Left ventricle myocardium inferior (tissue), 1 donor: ENCODE data around the gene TANC1. TPM values are rescaled to one million over a fixed set of nuclear protein-coding genes. Genes with fewer than 3 reads are reported as not detected.

Experiments
- DNase-seq: peaks from one replicate; pipeline ENCODE4 v3.0.0-alpha.2; 2020
- H3K27ac ChIP-seq: fragments of 200-600 bp; replicated peaks from 2 replicates; pipeline ENCODE4 v1.8.0; 2021
- H3K27me3 ChIP-seq: fragments of 200-600 bp; 2 replicates; pipeline ENCODE4 v1.8.0; 2021; ENCODE audit warnings: low read depth
- H3K36me3 ChIP-seq: fragments of 200-600 bp; 2 replicates; pipeline ENCODE4 v1.8.0; 2021
- H3K4me1 ChIP-seq: fragments of 200-600 bp; 2 replicates; pipeline ENCODE4 v1.8.0; 2021
- H3K4me3 ChIP-seq: fragments of 200-600 bp; 2 replicates; pipeline ENCODE4 v1.8.0; 2021; ENCODE audit warnings: mild to moderate bottlenecking, moderate library complexity
- H3K9me3 ChIP-seq: fragments of 200-600 bp; replicated peaks from 2 replicates; pipeline ENCODE4 v1.8.0; 2021
- CTCF ChIP-seq: fragments of 200-600 bp; IDR thresholded peaks from 2 replicates; pipeline ENCODE4 v1.8.0; 2021; ENCODE audit warnings: antibody characterized with exemption, mild to moderate bottlenecking, borderline replicate concordance
- intact Hi-C: fragments of 100-400 bp; cut with micrococcal nuclease; formaldehyde crosslinking; loops from one replicate; pipeline ENCODE4 v1.11.0; 2022
- total RNA-seq: library from RNA; stranded (reverse); fragmentation: NEBNext Ultra II Directional; extraction: Animal tissue kit (Norgen Biotek cat#: 25700); gene quantifications from one replicate; pipeline ENCODE4 v1.2.1, GENCODE V29; 2021
- donor health status: DM: no; HTN: yes; CAD: no; lungs with severe emphysema.

The TANC1 gene
- total RNA-seq, 1 donor from 2014 or later, result 59.7 TPM

DNA sequence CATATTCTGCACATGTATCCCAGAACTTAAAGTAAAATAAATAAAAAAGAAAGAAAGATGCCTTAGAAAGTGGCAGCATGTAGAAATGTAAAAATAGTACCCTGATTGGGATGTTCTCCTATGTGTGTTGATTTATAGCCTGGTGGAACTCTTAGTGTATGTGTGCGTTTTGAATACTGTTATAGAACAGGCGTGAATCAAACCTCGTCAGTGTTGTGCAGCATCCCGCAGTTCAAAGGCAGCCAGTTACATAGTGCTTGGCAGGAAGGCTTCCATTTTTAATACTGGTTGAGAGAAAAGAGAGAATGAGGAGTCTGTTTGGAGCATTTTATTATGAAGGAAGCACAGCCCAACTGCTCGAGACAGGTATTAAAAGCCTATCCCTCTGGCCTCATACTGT, 49.4 kb downstream of the TANC1 start:
- no peak for TF ChIP-seq CTCF
- Histone ChIP-seq H3K27ac (no peak overlapping the region), H3K4me1 (peaks cover 61% of the 10 kb centered on the region), H3K27me3 (no peaks in the 10 kb centered on the region), H3K4me3 (no peak overlapping the region), H3K9me3 (peaks cover 20% of the 10 kb centered on the region), H3K36me3 (peaks cover 18% of the 10 kb centered on the region)
- intact Hi-C loops, result no loop called here
- DNase-seq, result no peak

DNA sequence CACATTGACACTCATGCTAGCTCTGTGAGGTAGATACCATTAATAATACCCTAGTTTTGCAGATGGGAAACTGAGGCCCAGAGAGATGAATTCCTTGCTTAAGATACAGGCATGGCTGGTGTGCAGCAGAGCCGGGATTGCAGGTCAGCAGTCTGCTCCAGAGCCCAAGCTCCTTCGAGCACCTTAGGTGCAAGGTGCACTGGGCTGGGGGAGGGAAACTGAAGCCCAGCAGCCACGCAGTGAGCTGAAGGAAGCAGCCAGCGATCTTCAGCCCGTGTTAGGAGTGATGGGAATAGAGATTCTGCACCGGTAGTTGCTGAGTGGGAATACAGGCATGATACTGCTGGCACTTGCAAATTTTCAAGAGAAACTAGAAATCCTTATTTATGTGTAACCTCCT, 50.6 kb downstream of the TANC1 start:
- Histone ChIP-seq H3K9me3 (peaks cover 20% of the 10 kb centered on the region), H3K4me1 (peaks cover 59% of the 10 kb centered on the region), H3K27ac (no peak overlapping the region), H3K4me3 (no peak overlapping the region), H3K36me3 (peaks cover 18% of the 10 kb centered on the region), H3K27me3 (no peaks in the 10 kb centered on the region)
- DNase-seq, result no peak
- no peak for TF ChIP-seq CTCF
- intact Hi-C loops, result no loop called here

- peaks cover 89% of the 10 kb centered on the region for H3K4me1 ChIP-seq
- intact Hi-C loops, result no loop called here
- H3K27ac ChIP-seq, result peak overlapping the region; percentile 43
- DNase-seq, result no peak
- TF ChIP-seq CTCF, result no peak
- H3K4me3 ChIP-seq, result no peak overlapping the region
- H3K36me3 ChIP-seq, result no peaks in the 10 kb centered on the region
- no peaks in the 10 kb centered on the region for H3K9me3 ChIP-seq
- no peaks in the 10 kb centered on the region for H3K27me3 ChIP-seq
These were observed 53.6 kb downstream of the TANC1 start for GRCh38 chr2:159022019-159022418.

GRCh38 chr2:159026170-159026569, 57.7 kb downstream of the TANC1 start:
- no peak overlapping the region for H3K4me3 ChIP-seq
- H3K4me1 ChIP-seq, result peaks cover 81% of the 10 kb centered on the region
- no peak for TF ChIP-seq CTCF
- H3K36me3 ChIP-seq, result no peaks in the 10 kb centered on the region
- no peak for DNase-seq
- H3K27ac ChIP-seq, result peak overlapping the region; percentile 52
- intact Hi-C loops, result no loop called here
- no peaks in the 10 kb centered on the region for H3K9me3 ChIP-seq
- no peaks in the 10 kb centered on the region for H3K27me3 ChIP-seq

DNA sequence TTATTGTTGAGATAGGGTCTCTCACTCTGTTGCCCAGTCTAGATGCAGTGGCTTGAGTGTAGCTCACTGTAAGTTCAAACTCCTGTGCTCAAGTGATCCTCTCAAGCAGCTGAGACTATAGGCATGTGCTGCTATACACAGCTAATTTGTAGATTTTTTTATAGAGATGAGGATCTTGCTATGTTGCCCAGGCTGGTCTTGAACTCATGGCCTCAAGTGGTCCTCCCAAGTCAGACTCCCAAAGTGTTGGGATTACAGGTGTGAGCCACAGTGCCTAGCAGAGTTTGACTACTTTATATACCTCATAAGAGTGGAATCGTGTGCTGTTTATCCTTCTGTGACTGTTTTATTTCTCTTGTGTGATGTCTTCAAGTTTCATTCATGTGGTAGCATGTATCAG, 60.3 kb downstream of the TANC1 start:
- Histone ChIP-seq H3K4me1 (peaks cover 83% of the 10 kb centered on the region), H3K27ac (peak overlapping the region; percentile 89), H3K27me3 (no peaks in the 10 kb centered on the region), H3K36me3 (no peaks in the 10 kb centered on the region), H3K9me3 (no peaks in the 10 kb centered on the region), H3K4me3 (no peak overlapping the region)
- no peak for TF ChIP-seq CTCF
- no peak for DNase-seq
- intact Hi-C loops, result no loop called here

DNA sequence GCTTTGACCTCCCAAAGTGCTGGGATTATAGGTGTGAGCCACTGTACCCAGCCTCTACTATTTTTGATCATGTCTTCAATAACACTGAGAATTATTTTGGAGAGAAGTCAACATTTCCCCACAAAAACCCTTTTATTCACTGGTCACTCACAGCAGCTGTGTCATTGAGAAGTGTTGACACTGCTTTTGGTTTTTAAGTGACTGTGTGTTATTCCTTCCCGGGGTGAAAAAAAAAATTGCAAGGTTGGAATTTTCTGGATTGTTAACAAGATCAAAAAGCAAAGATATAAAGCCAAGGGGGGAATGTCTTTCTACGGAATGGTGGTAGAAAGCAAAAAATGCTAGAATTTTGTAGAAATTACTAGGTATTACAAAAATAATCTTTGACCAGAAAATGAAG, 61.5 kb downstream of the TANC1 start:
- Histone ChIP-seq H3K9me3 (no peaks in the 10 kb centered on the region), H3K4me3 (no peak overlapping the region), H3K27ac (peak overlapping the region; percentile 89), H3K36me3 (no peaks in the 10 kb centered on the region), H3K4me1 (peaks cover 84% of the 10 kb centered on the region), H3K27me3 (no peaks in the 10 kb centered on the region)
- intact Hi-C loops, result no loop called here
- no peak for TF ChIP-seq CTCF
- no peak for DNase-seq
